Hematopoietic multipotent progenitor cell treated with erythropoietin and hydrocortisone succinate and interleukin-3 and kit ligand, for 4 days (in vitro differentiated cells): ENCODE results near the gene BRWD1.

ENCODE experiments used
- DNase-seq: peaks from one replicate; pipeline ENCODE4 v3.0.0-alpha.2; 2015

BRWD1 gene

DNA sequence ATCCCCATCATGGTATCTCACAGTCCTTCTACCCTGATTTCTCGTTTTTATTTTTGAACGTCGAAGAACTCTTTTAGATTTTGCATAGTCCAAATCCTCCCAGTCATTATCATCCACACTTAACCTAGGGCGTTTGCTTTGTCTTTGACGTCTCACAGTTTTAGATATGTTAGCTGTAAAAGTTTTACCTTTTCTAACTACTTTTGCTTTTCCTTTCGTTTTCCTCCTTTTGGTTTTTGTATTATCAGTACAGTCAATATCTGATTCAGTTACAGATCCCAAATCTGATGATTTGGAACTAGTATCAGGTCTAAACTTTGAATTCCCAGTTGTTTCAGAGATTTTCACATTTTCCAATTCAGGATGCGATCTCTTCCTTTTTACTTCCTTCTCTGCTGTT is 117.1 kb downstream of the BRWD1 start:
- no peak for DNase-seq

DNA sequence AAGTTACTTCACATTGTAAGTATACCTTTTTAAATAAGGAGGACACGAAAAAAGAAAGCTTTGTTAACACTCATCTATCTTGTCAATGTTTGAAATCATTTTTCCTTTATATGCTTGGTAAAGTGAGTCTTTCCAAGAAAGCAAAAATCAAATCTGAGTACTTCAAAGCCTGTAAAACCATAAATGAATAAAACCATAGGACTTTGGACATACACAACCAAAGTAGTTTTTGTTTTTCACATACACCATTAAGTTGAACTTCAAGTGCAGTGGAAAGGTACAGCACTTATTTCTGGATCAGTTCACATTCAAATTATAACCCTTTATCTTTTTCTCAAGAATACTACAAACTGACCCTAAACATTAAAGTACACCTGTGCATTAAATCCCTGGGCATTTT is 120.1 kb downstream of the BRWD1 start:
- no peak for DNase-seq

DNA sequence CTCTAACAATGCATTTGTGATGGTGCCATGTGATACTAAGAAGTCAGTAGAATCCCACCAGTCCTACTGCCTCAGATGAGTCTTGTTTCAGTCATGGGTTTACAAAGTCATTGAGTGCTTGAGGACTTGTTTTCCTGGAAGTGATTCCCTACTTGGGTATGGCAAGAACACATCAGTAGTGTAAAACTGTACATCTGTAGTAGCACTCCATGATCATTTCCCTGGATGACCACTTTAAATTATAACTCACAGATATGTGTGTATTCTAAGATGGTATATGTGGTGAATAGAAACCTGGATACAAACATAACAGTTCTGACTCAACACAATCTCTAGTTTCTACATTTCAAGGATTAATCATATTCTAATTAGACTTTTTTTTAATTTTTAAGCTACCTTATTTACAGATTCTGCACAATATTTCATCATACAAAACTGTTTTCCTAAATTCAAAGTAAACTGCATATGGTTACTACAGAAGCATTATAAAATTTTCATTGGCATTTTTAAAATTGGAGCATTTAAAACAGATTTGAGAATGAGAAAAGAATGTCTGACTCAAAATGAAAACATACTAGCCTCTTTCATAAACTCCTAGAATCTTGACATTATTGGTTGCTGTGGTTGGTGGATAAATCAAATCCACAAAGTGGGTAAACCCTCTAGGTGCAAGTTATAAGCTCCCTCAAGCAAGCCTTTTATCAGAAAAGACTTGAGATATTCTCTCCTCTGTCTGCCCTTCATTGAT is 123.4 kb downstream of the BRWD1 start:
- DNase-seq: no peak

DNA sequence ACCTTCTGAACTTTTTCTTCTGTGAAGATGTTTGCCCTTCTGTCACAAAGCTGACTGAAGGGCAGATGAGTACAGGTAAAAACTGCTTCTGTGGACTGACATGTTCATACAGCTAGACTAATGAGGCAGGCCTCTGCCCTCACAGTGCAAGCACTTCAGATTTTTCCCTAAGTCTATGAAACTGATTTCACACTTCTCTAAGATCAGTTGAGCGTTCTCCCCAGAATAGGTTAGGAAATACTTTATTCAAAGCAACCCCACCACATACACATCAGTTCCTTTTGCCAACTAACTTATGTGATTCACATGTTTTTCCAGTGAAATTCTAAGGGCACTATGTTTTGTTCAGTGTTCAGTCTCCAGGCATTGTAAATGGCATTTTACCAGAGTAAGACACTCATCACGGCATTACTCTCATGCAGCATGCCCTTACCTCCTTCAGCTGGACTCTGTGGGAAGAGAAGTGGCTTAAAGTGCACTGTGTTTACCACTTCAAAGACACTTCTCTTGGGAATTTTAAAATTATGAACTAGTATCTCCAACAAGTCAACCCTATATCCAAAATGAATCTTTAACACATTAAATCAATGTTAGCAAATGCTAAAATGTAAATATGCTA is 124.8 kb downstream of the BRWD1 start:
- no peak for DNase-seq

DNA sequence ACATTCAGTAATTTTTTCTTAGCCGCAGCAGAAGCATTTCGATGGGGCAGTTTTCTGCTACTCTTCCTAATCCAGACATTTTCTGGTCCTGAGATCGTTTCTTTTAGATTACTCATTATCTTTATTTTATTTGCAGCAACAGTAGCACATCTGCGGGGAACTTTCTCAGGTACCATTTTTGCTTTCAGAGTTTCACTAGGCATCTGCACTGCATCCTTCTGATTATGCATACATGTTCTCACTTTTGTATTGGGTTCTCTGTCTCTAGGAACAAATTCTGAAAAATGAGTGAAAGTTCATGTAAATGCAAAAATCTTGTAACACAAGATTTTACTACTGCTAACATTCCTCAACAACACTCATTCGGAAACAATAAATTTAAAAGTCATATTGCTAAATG is 126.3 kb downstream of the BRWD1 start:
- DNase-seq: no peak

DNA sequence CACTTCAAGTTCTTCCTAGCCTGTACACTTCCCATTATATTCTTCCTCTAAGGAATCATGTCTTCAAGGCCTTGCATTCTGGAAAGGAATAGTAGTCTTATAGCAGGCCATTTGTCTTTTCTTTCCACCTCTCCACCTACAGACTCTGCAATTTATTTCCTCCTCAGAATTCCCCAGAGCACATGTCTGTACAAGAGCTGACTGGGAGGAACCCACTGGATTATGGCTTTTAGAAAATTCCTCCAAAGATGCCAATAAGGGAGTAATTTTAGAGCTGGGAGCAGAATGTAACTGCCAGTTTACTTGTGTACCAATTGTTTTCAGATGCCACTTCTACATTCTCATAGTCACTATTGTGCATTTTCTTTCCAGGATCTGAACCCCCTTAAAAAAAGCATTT is 126.8 kb downstream of the BRWD1 start:
- DNase-seq: no peak

DNA sequence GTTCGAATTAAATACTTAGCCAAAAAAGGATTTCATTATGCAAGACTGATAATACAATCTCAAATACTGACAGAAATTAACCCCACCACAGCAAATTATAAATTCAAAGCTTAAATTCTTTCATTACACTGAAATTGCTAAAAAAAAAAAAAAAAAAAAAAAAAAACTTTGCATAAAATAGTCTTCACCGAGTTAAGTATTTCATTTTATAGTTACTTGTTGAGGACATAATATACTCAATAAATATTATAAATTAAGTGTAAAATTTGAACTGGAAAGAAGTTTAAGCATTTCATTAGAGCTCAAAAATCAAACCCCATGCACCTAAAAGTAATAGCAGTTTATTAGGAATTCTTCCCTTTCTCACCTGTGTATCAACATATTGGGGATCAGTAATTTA is 128.3 kb downstream of the BRWD1 start:
- DNase-seq: no peak

DNA sequence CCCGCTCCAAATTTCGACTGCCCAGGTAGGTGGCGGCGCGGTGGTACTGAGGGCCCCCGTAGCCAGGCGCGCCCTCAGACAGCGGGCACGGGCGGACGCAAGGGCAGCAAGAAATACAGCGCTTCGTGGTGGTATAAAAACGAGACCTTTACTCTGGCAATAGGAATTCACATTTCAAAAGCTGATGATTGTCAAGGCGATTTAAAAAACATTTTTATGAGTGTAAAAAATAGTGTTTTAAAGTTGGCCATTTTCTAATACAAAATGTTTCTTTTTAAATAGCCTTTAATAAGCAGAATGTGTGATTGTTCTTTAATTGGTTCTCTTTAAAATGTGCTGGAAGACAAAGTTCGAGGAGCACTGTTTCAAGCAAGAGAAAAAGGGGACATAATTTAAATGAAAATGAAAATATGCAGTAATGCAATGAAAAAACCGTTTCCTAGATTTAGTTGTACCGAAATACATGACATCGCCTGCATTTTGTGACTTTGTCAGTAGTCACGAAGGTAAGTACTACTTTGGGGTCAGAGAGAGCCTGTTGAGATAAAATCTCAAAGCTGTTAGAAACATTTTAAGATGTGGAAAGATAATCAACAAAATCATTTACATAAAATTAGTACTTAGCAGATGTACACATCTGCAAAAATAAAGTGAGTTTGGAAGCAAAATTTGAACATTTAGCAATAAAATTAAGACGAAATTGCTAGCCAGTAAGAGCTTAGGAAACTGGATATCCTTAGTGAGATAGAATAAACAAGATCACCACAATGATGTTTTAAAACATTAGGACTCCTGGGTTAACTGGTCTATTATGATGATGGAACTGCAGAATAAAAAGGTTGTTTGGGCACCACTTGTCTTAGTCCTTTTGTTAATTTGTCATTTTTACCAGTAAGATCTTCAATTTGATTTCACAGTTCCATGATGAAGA is 129.1 kb downstream of the BRWD1 start:
- DNase-seq: peak; percentile 51

DNA sequence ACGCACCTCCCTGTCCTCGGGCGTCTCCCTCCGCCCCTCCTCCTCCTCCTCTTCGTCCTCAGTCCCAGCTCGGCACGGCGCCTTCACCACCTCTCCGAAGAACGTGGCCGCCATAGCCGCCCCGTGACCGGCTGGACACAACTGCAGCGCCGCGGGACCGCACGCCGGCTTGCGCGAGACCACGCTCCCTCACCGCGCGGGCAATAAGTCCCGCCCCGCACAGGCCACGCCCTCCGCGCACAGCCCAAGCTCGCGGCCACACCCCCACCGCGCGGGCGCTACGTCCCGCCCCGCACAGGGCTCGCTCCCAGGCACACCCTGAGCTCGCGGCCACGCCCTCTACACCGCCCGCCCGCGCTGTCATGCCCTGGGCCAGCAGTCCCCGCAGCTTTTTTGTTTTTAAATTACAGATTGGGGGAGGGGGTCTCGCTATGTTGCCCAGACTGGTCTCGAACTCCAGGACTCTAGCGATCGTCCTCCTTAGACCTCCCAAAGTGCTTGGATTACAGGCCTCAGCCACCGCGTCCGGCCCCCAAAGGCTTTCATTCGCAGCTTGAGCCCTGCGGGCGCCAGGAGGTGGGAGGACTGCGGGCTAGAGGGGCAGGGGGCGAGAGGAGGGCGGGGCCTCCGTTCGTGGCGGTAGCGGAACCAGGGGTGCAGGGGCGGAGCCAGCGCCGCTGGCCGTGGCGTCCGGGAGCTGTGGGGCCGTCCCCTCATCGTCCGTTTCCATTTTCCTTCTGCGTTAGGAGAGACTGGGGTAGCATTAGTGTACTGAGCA is 130.0 kb downstream of the BRWD1 start, which contains the start of gene PSMG1:
TSS of gene PSMG1 (minus strand) at position 180 of the 778 bp plus-strand sequence. CDS start at position 114, 66 bp downstream.
- peak; percentile 98 for DNase-seq

DNA sequence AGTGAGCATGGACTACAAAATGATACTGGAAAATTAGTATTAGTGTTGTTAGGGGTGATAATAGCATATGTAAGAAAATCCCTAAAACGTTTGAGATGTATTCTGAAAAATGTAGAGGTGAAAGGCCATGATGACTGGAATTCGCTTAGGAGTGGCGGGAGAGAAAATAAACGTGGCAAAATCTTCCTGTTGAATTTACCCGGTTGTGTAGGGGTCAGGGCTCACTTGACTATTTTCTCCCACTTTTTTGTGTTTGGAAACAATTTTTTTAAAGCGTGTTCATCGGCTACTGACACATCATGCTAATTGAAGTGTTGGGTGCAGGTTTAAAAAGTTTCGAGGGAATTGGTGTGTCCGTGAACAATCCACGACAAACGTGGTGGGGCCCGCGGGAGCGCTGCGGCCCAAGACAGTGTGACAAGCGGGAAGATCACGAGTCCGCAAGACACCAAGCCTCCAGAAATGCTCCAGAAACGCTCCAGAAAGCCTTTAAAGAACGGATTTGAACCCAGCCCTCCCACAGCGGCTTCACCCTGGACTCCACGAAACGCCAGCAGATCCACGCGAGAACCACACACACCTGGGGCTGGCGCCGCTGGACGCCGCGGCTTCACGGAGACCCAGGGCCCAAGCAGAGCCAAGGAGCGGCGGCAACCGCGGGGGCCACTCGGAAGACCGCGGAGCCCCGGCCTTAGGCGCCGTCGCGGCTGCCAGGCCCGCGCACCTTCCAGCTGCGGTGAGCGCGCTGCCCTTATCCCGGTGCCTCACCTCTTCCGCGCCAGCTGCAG is 130.8 kb downstream of the BRWD1 start:
- DNase-seq: peak; percentile 60

DNA sequence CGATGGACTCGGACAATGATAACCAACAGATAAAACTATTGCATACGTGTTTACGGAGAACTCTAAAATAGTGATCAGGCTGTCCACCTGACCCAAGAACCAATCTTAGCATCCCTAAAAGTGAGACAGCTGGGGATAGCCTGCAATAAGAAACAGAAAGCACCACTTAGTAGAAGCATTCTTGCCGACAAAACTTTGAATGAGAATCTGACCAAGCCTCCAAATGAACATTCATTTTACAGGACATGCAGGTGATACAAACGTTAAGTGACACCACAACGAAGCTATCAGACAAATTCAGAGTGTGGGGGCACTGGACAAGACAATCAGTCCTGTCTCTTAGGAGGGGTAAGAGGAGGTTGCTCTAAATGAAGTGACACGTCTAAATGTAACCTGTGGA is 131.4 kb downstream of the BRWD1 start:
- peak; percentile 21 for DNase-seq

DNA sequence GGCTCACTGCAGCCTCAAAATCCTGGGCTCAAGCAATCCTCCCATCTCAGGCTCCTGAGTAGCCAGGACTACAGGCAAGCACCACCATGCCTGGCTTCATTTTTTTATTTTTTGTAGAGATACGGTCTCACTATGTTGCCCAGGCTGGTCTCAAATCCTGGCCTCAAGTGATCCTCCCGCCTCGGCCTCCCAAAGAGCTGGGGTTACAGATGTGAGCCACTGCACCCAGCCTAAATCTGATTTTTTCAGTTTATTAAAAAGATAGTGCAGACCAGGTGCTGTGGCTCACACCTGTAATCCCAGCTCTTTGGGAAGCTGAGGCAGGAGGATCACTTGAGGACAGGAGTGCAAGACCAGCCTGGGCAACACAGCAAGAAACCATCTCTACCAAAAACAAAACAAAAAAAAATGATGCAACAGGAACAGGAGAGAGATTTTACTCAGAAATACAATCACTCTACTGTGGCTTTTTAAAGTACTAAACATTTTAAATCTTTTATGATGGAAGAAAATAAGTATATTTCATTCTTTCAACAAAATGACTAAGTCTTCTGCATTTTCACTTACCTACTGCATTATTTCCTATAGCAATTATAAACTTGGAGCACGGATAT is 132.1 kb downstream of the BRWD1 start:
- no peak for DNase-seq

DNA sequence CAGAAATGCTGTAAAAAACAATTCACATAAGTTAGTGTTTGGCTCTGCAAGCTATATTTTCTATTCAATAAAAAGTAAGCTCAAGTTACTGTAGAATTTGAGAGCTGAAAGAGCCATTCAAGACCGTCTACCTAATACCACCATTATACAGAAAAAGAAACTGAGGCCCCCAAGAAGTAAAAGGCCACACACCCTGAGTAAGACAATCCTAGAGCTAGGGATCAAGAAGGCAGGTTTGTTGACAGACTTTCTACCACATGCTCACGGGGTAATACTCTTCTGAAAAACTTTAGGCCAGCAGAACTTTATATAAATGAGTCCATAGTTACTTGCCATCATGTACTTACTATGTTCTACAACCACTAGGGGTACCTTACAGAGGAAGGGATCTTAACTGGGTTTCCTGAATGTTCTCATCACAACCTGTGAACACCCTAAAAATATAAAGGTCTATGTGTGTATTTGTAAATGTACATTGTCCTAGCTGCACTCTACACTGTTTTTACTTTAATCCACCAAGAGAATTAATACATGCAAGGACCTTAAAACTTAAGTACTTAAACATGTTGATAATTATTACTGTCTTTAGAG is 132.9 kb downstream of the BRWD1 start:
- peak; percentile 71 for DNase-seq

DNA sequence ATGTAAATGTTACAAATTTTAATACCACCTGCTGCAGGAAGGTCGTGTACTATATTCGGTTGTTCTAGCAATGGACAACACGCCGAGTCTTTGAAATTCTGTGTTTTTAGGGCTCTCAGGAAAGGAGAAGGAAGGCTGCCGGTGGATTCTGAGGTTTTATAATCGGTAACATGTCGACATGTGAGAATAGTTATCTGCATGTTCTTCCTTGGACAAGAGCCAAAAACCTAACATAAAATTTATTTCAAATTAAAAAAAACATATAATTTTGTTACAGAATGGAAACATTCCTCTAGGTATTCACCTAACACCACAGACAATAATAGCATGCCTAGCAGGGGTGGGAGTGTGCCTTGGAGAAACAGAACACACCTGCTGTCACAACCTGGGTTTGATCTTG is 135.0 kb downstream of the BRWD1 start:
- peak; percentile 48 for DNase-seq

DNA sequence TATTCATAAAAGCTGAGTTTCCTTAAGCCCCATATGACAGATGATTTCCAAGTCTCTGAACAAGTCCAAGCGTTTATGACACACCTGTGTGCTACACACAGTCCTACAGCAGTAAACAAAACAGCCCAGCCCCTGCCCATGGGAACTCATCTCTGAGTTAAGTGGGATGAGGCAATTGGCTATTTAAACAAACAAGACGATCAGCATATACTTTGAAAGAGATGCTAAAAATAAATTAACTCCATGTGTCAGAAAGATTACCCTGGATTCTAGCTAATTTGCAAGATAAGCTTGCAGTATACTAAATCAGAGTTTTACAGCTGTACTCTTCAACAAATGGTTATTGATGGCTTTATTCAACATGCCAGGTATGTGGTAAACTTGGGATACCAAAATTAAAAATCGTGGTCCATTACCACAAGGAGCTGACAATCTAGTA is 137.1 kb downstream of the BRWD1 start:
- DNase-seq: no peak

DNA sequence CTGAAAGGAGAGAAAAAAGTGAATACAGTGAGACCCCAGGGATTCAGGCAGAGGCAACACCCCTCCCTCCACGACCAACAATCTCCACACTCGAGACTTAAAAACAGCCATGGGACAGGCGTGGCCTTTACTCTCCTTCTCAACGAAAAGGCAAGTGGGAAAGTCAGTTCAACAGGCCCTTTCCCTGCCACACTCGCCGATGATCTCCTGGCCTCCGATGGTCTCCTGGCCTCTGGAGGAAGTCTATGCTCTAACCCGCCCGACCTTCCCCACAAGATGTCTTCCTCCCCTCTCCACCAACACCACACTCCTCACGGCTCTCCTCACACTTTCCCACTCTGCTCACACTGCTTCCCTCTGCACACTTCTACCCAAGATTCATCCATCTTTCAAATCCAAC is 137.8 kb downstream of the BRWD1 start:
- DNase-seq: no peak

DNA sequence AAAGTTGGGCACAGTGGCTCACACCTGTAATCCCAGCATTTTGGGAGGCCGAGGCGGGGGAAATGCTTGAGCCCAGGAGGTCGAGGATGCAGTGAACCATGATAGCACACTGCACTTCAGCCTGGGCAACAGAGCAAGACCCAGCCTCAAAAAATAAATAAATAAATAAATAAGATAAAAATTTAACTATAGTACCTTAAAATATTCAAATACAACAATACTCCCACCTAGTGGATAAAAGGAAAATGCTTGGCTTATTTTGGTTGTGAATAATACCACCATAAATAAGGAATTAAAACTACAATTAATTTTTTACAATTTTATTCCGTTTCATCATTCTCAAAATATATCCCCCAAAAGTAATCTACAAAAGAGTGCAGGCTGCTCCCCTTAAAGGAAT is 138.3 kb downstream of the BRWD1 start:
- peak; percentile 65 for DNase-seq

DNA sequence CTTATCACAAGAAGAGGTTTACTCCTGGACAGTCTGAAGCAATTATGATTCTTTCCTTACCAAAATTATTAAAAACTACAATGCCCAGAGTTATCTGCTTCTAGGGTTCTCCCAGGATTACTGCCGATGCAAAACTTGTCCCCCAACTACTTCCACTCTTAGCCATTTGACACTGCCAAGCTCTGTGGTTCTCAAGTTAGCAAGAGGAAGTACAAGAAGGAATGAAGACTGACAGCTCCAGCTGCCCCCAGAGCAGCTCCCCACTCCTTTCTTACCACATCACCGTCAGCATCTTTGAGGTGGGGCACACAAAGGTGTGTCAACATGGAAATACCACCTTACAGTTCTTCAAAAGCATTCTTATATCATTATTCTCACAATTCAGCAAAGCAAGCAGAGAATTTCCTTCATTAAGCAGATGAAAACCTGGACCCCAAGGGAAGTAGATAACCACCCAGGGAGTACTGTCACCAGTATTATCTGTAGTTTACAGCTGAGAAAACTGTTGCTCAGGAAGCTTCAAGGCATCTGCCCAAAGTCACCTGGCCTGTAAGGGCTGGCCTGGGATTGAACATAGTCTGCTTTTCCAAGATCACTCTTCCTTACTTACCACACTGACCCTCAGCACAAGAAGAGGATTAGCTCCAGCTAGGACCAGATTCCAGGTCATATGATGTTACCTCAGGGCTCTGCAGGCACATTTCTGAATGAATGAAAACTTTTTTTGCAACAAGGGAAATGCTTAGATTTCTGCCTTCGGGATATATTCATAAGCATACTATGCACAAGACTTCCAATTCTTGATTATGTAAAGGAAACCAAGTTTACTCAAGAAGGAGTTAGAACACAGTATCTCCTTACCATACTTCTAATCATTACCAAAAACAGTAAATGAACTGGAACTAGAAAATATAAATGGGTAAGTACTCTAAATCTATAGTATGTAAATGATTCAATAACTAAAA is 139.4 kb downstream of the BRWD1 start:
- peak; percentile 58 for DNase-seq

DNA sequence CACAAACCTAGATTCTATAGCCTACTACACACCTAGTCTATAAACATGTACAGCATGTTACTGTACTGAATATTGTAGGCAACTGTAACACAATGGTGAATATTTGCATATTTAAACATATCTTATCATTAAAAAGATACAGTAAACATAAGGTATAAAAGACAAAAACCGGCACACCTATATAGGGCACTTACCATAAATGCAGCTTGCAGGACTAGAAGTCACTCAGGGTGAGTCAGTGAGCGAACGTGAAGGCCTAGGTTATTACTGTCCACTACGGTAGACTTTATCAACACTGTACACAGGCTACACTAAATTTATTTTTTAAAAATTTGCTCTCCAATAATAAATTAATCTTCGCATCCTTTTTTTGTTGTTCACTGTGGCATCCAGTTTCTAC is 143.5 kb downstream of the BRWD1 start:
- DNase-seq: no peak

DNA sequence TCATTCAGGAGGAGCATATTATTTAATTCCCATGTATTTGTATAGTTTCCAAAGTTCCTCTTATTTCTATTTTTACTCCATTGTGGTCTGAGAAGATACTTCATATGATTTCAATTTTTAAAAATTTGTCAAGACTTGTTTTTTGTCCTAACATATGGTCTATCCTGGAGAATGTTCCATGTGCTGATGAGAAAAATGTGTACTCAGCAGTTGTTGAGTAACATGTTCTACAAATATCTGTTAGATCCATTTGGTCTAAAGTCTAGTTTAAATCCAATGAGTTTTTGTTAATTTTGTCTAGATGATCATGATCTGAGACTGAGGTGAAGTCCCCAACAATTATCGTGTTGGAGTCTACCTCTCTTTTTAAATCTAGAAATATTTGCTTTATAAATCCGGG is 144.6 kb downstream of the BRWD1 start:
- no peak for DNase-seq
